Psoas muscle (tissue), 8 donors: ENCODE data around the gene CKAP5. TPM values are rescaled to one million over a fixed set of nuclear protein-coding genes. Genes with fewer than 3 reads are reported as not detected.

Source experiments
- ATAC-seq, 4 donors: fragments of 200-7000 bp; cut with Tn5 transposase; one replicate each; pipeline ENCODE4 v1.9.1; 2020; ENCODE audit warnings: moderate library complexity in 3 of 4, mild to moderate bottlenecking in 2 of 4
- DNase-seq, 2 donors: peaks; one replicate each; pipeline ENCODE4 v3.0.0-alpha.2; 2020
- H3K27ac ChIP-seq: fragments of 200-600 bp; one replicate; pipeline ENCODE4 v1.8.0; 2022
- H3K27me3 ChIP-seq, 3 donors: fragments of 200-600 bp in 1 of 3; one replicate each; pipeline versions ENCODE4 v1.6.1 to v1.8.0; 2013 to 2022; ENCODE audit warnings: low read length in 2 of 3, mild to moderate bottlenecking in 2 of 3, moderate library complexity in 1 of 3; ENCODE audit not compliant: insufficient read depth in 3 of 3
- H3K36me3 ChIP-seq, 2 donors: fragments of 200-600 bp in 1 of 2; one replicate each; pipeline versions ENCODE4 v1.6.1 to v1.8.0; 2013 to 2022; ENCODE audit warnings: low read depth in 1 of 2, mild to moderate bottlenecking in 1 of 2, moderate library complexity in 1 of 2; ENCODE audit not compliant: insufficient read depth in 1 of 2
- H3K4me1 ChIP-seq: fragments of 200-600 bp; one replicate; pipeline ENCODE4 v1.8.0; 2022
- H3K4me3 ChIP-seq: fragments of 200-600 bp; one replicate; pipeline ENCODE4 v1.8.0; 2022; ENCODE audit warnings: mild to moderate bottlenecking
- H3K9me3 ChIP-seq: fragments of 200-600 bp; one replicate; pipeline ENCODE4 v1.8.0; 2022
- CTCF ChIP-seq: fragments of 200-600 bp; IDR thresholded peaks from one replicate; pipeline ENCODE4 v1.8.0; 2022; ENCODE audit warnings: antibody characterized with exemption
- WGBS, 3 donors: extraction: QIAGEN DNeasy Blood & Tissue Kit; methylation state at CpG; one replicate each; pipeline versions ENCODE4 v1.1.6 to v1.1.7; 2013; 5-methylcytosine and 5-hydroxymethylcytosine counted together
- intact Hi-C, 2 donors: fragments of 100-400 bp; cut with DNase I; formaldehyde crosslinking; loops; one replicate each; pipeline versions ENCODE4 v1.11.0 to v1.14.2; 2022
- polyA plus RNA-seq, 3 donors: library from polyadenylated mRNA; stranded (reverse); fragments of 200-250 nt; gene quantifications; one replicate each; pipeline ENCODE4 v1.2.3, GENCODE V29; 2013
- total RNA-seq, 4 donors: library from RNA; stranded (reverse); fragmentation: NEBNext Ultra II Directional in 2 of 4; extraction: Animal tissue kit (Norgen Biotek cat#: 25700) in 2 of 4; gene quantifications; one replicate each; pipeline versions ENCODE4 v1.2.1 to v1.2.4, GENCODE V29; 2021 to 2023
- donor health status: healthy with polysubstance abuse.
- donor health status: DM: no; HTN: no; CAD: no; lungs with moderate emphysema.
- donor health status: Bipolar disorder and iron deficiency.
- donor health status: healthy.
- donor health status: DM: yes; HTN: yes; CAD: no.
- donor health status: DM: no; HTN: no; CAD: no.
- donor health status: DM: no; HTN: no; CAD: no.
- donor health status: DM: yes; HTN: yes; CAD: no.

The CKAP5 gene
- total and polyA plus RNA-seq, 7 donors = 21.0 to 160 (median 86.4) TPM

- Histone ChIP-seq H3K4me3 (no peak overlapping the region), H3K9me3 (no peaks in the 10 kb centered on the region), H3K27me3 (no peaks in the 10 kb centered on the region), H3K27ac (no peak overlapping the region), H3K36me3 (peaks cover 0 to 55% of the 10 kb centered on the region in 2 donors), H3K4me1 (peaks cover 9% of the 10 kb centered on the region)
- DNase-seq (no peak), ATAC-seq (no peak)
- intact Hi-C loops = loop anchor here (10.0 kb wide), 2 partner anchors 372 to 462 kb away; partner anchors contain the start of gene MYBPC3 (in 1 of the 2)
- TF ChIP-seq CTCF = no peak
- WGBS, 3 donors = 87 to 92% (median 89%) methylated on average over 9 of the region's 9 CpGs
Measured at GRCh38 chr11:46892838-46893237, 46.8 kb upstream of the CKAP5 start.

GRCh38 chr11:46892109-46892508 lies 46.0 kb upstream of the CKAP5 start:
- intact Hi-C loops = loop anchor here (10.0 kb wide), 2 partner anchors 373 to 463 kb away; partner anchors contain the start of gene MYBPC3 (in 1 of the 2)
- no peaks in the 10 kb centered on the region for H3K27me3 ChIP-seq
- DNase-seq (no peak), ATAC-seq (no peak)
- H3K4me1 ChIP-seq = peaks cover 9% of the 10 kb centered on the region
- H3K9me3 ChIP-seq = no peaks in the 10 kb centered on the region
- no peak overlapping the region for H3K27ac ChIP-seq
- no peak for TF ChIP-seq CTCF
- WGBS, 3 donors = 92 to 95% (median 94%) methylated on average over 2 of the region's 2 CpGs
- no peak overlapping the region for H3K4me3 ChIP-seq
- peaks cover 0 to 61% of the 10 kb centered on the region in 2 donors for H3K36me3 ChIP-seq

GRCh38 chr11:46890665-46891064 lies 44.6 kb upstream of the CKAP5 start:
- H3K9me3 ChIP-seq = no peaks in the 10 kb centered on the region
- intact Hi-C loops = loop anchor here (10.0 kb wide), 2 partner anchors 374 to 464 kb away; partner anchors contain the start of gene MYBPC3 (in 1 of the 2)
- TF ChIP-seq CTCF = no peak
- ATAC-seq = no peak
- no peak overlapping the region for H3K4me3 ChIP-seq
- WGBS, 3 donors = 95 to 100% (median 98%) methylated on average over 2 of the region's 2 CpGs
- peaks cover 8% of the 10 kb centered on the region for H3K4me1 ChIP-seq
- H3K36me3 ChIP-seq = peaks cover 0 to 75% of the 10 kb centered on the region in 2 donors
- H3K27me3 ChIP-seq = no peaks in the 10 kb centered on the region
- no peak overlapping the region for H3K27ac ChIP-seq
- DNase-seq = no peak

GRCh38 chr11:46889689-46890475 lies 43.8 kb upstream of the CKAP5 start:
- Histone ChIP-seq H3K4me3 (no peak overlapping the region), H3K9me3 (no peaks in the 10 kb centered on the region), H3K27me3 (no peaks in the 10 kb centered on the region), H3K4me1 (no peaks in the 10 kb centered on the region), H3K27ac (no peak overlapping the region), H3K36me3 (peaks cover 0 to 83% of the 10 kb centered on the region in 2 donors)
- TF ChIP-seq CTCF = peak; percentile 87
- WGBS, 3 donors = 61 to 69% (median 64%) methylated on average over 23 of the region's 23 CpGs
- ATAC-seq = peak; percentile 80 to 94 (median 91)
- intact Hi-C loops = loop anchor here (2.0 to 10.0 kb wide), 4 partner anchors 261 to 465 kb away; partner anchors contain the start of gene MYBPC3 (in 2 of the 2)
- peak; percentile 28 to 65 for DNase-seq
